Measurements from ENCODE around the gene PRKCA. TPM values are rescaled to one million over a fixed set of nuclear protein-coding genes. Genes with fewer than 3 reads are reported as not detected.

Gene PRKCA
- total and polyA plus RNA-seq, 4 donors = 3.0 to 14.1 (median 5.4) TPM

- no peak for TF ChIP-seq HNF4G (IDR thresholded peaks at IDR 0.05)
- TF ChIP-seq SP1 (IDR thresholded peaks at IDR 0.05) = no peak
- TF ChIP-seq RXRA (IDR thresholded peaks at IDR 0.05) = no peak
- TF ChIP-seq, protein P1, sequence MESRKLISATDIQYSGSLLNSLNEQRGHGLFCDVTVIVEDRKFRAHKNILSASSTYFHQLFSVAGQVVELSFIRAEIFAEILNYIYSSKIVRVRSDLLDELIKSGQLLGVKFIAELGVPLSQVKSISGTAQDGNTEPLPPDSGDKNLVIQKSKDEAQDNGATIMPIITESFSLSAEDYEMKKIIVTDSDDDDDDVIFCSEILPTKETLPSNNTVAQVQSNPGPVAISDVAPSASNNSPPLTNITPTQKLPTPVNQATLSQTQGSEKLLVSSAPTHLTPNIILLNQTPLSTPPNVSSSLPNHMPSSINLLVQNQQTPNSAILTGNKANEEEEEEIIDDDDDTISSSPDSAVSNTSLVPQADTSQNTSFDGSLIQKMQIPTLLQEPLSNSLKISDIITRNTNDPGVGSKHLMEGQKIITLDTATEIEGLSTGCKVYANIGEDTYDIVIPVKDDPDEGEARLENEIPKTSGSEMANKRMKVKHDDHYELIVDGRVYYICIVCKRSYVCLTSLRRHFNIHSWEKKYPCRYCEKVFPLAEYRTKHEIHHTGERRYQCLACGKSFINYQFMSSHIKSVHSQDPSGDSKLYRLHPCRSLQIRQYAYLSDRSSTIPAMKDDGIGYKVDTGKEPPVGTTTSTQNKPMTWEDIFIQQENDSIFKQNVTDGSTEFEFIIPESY (IDR thresholded peaks at IDR 0.05) = no peak
- TF ChIP-seq EGR1 (IDR thresholded peaks at IDR 0.05; ENCODE audit: low read depth in 2 of 2) = no peak
- no peak for TF ChIP-seq RAD21 (IDR thresholded peaks at IDR 0.05)
- no peak for TF ChIP-seq ATF3 (IDR thresholded peaks at IDR 0.05)
- no peak for TF ChIP-seq FOXA1 (IDR thresholded peaks at IDR 0.05)
- Histone ChIP-seq H3K27ac (ENCODE audit: low read depth in 1 of 2, low read length in 2 of 2) (no peak overlapping the region), H3K4me1 (ENCODE audit: control insufficient read depth in 4 of 4, insufficient read depth in 4 of 4, low read length in 3 of 4) (peaks cover 0 to 17% (median 4%) of the 10 kb centered on the region in 4 donors), H3K27me3 (ENCODE audit: control insufficient read depth in 4 of 4, insufficient read depth in 4 of 4, low read length in 3 of 4) (no peaks in the 10 kb centered on the region), H3K9ac (ENCODE audit: low read depth in 1 of 2, low read length in 2 of 2) (no peak overlapping the region), H3K4me3 (ENCODE audit: low read depth in 1 of 3, low read length in 3 of 3) (no peak overlapping the region), H3K36me3 (ENCODE audit: control insufficient read depth in 4 of 4, insufficient read depth in 3 of 4, low read depth in 1 of 4, low read length in 3 of 4) (no peaks in the 10 kb centered on the region), H3K9me3 (ENCODE audit: control insufficient read depth in 4 of 4, low read length in 3 of 4) (no peaks in the 10 kb centered on the region)
- DNase-seq (ENCODE audit: low spot score) = no peak
- 91% methylated on average over 8 of the region's 8 CpGs for WGBS
Measured at GRCh38 chr17:66430846-66431795, 128.7 kb downstream of the PRKCA start.

- TF ChIP-seq RAD21 (IDR thresholded peaks at IDR 0.05) = no peak
- TF ChIP-seq RXRA (IDR thresholded peaks at IDR 0.05) = no peak
- no peak for TF ChIP-seq EGR1 (IDR thresholded peaks at IDR 0.05; ENCODE audit: low read depth in 2 of 2)
- no peak for TF ChIP-seq TAF1 (conservative IDR thresholded peaks at IDR 0.05)
- no peak for TF ChIP-seq JUND (IDR thresholded peaks at IDR 0.05)
- no peak for TF ChIP-seq FOXA2 (IDR thresholded peaks at IDR 0.05)
- no peak for TF ChIP-seq YY1 (IDR thresholded peaks at IDR 0.05)
- TF ChIP-seq FOXA1 (IDR thresholded peaks at IDR 0.05) = no peak
- no peak for TF ChIP-seq GABPA (IDR thresholded peaks at IDR 0.05 in 1 of 2, conservative IDR thresholded peaks at IDR 0.05 in 1 of 2)
- Histone ChIP-seq H3K27me3 (ENCODE audit: control insufficient read depth in 4 of 4, insufficient read depth in 4 of 4, low read length in 3 of 4) (no peaks in the 10 kb centered on the region), H3K9me3 (ENCODE audit: control insufficient read depth in 4 of 4, low read length in 3 of 4) (no peaks in the 10 kb centered on the region), H3K9ac (ENCODE audit: low read depth in 1 of 2, low read length in 2 of 2) (no peak overlapping the region), H3K27ac (ENCODE audit: low read depth in 1 of 2, low read length in 2 of 2) (no peak overlapping the region), H3K4me1 (ENCODE audit: control insufficient read depth in 4 of 4, insufficient read depth in 4 of 4, low read length in 3 of 4) (peaks cover 0 to 15% (median 4%) of the 10 kb centered on the region in 4 donors), H3K36me3 (ENCODE audit: control insufficient read depth in 4 of 4, insufficient read depth in 3 of 4, low read depth in 1 of 4, low read length in 3 of 4) (no peaks in the 10 kb centered on the region), H3K4me3 (ENCODE audit: low read depth in 1 of 3, low read length in 3 of 3) (no peak overlapping the region)
- 93% methylated on average over 5 of the region's 5 CpGs for WGBS
- DNase-seq (ENCODE audit: low spot score) = no peak
Measured at GRCh38 chr17:66431910-66432309, 129.5 kb downstream of the PRKCA start.

DNA sequence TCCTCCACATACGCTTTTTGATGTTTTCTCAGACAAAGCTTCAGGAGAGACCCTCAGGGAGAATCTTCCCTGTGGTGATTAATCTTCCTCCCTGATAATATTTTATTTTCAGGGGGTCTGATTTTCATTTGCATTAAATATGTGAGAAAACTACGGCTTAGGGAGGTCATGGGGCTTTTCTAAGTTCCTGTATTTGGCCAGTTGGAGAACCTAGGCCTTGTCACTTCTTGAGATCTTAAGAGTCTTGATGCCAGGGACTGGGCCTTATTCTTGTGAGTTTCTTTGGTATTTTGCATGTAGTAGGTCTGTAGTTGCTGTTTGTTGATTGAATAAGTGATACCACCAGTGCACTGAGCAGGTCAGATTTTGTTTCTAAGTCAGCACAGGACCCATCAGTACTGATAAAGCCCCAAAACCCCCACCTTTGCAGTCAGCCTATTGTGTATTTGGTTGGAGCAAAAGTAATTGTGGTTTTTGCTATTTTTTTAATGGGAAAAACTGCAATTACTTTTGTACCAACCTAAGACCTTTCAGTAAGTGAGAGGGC lies 130.1 kb downstream of the PRKCA start:
- no peak for DNase-seq (ENCODE audit: low spot score)
- 49% methylated on average over 2 of the region's 2 CpGs for WGBS
- Histone ChIP-seq H3K27ac (ENCODE audit: low read depth in 1 of 2, low read length in 2 of 2) (no peak overlapping the region), H3K4me1 (ENCODE audit: control insufficient read depth in 4 of 4, insufficient read depth in 4 of 4, low read length in 3 of 4) (peaks cover 0 to 10% (median 3%) of the 10 kb centered on the region in 4 donors), H3K36me3 (ENCODE audit: control insufficient read depth in 4 of 4, insufficient read depth in 3 of 4, low read depth in 1 of 4, low read length in 3 of 4) (no peaks in the 10 kb centered on the region), H3K4me3 (ENCODE audit: low read depth in 1 of 3, low read length in 3 of 3) (no peak overlapping the region), H3K27me3 (ENCODE audit: control insufficient read depth in 4 of 4, insufficient read depth in 4 of 4, low read length in 3 of 4) (no peaks in the 10 kb centered on the region), H3K9ac (ENCODE audit: low read depth in 1 of 2, low read length in 2 of 2) (no peak overlapping the region), H3K9me3 (ENCODE audit: control insufficient read depth in 4 of 4, low read length in 3 of 4) (no peaks in the 10 kb centered on the region)
- TF ChIP-seq ATF3 (IDR thresholded peaks at IDR 0.05) (no peak), FOXA1 (IDR thresholded peaks at IDR 0.05) (no peak), CTCF (IDR thresholded peaks at IDR 0.05; ENCODE audit: low read depth, low read length, missing input control) (no peak), FOXA2 (IDR thresholded peaks at IDR 0.05) (no peak), NR2F2 (IDR thresholded peaks at IDR 0.05) (no peak)
- TF ChIP-seq, protein P2, sequence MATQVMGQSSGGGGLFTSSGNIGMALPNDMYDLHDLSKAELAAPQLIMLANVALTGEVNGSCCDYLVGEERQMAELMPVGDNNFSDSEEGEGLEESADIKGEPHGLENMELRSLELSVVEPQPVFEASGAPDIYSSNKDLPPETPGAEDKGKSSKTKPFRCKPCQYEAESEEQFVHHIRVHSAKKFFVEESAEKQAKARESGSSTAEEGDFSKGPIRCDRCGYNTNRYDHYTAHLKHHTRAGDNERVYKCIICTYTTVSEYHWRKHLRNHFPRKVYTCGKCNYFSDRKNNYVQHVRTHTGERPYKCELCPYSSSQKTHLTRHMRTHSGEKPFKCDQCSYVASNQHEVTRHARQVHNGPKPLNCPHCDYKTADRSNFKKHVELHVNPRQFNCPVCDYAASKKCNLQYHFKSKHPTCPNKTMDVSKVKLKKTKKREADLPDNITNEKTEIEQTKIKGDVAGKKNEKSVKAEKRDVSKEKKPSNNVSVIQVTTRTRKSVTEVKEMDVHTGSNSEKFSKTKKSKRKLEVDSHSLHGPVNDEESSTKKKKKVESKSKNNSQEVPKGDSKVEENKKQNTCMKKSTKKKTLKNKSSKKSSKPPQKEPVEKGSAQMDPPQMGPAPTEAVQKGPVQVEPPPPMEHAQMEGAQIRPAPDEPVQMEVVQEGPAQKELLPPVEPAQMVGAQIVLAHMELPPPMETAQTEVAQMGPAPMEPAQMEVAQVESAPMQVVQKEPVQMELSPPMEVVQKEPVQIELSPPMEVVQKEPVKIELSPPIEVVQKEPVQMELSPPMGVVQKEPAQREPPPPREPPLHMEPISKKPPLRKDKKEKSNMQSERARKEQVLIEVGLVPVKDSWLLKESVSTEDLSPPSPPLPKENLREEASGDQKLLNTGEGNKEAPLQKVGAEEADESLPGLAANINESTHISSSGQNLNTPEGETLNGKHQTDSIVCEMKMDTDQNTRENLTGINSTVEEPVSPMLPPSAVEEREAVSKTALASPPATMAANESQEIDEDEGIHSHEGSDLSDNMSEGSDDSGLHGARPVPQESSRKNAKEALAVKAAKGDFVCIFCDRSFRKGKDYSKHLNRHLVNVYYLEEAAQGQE (IDR thresholded peaks at IDR 0.05) = no peak

All from liver (tissue), 9 donors.